AML-193 (cell line): Measurements from ENCODE around the gene PYCR2.
A peak's percentile ranks its signal among the peaks of the same experiment; 100 is the strongest.
"Not testable (repeated sequence)": the region's sequence is repeated elsewhere in the genome, so short reads cannot be mapped to it uniquely, and the experiment has no call there.

Experiments used
- DNase-seq, 2 experiments: peaks; one replicate each; lab custom pipeline; 2025; lab: John Stamatoyannopoulos, UW

Gene PYCR2

GRCh38 chr1:225942574-225942973 is 18.5 kb upstream of the PYCR2 start:
- DNase-seq = no peak

- no peak for DNase-seq
Measured at GRCh38 chr1:225941942-225942222, 17.8 kb upstream of the PYCR2 start.

GRCh38 chr1:225941187-225941941 is 17.3 kb upstream of the PYCR2 start, which contains the start of gene LEFTY2:
TSS of gene LEFTY2 (minus strand) at chr1:225941220. CDS start at chr1:225941140, 80 bp downstream.
- no peak for DNase-seq

- no peak for DNase-seq
Measured at GRCh38 chr1:225940385-225941151, 16.5 kb upstream of the PYCR2 start.

GRCh38 chr1:225939939-225940310 is 15.9 kb upstream of the PYCR2 start:
- not testable (repeated sequence) for DNase-seq

- not testable (repeated sequence) for DNase-seq
Measured at GRCh38 chr1:225939097-225939938, 15.3 kb upstream of the PYCR2 start.

- no peak for DNase-seq
Measured at GRCh38 chr1:225937048-225937968, 13.3 kb upstream of the PYCR2 start.

- no peak for DNase-seq
Measured at GRCh38 chr1:225936523-225936922, 12.5 kb upstream of the PYCR2 start.

- DNase-seq = not testable (repeated sequence)
Measured at GRCh38 chr1:225936086-225936485, 12.0 kb upstream of the PYCR2 start.

- DNase-seq = no peak
Measured at GRCh38 chr1:225934711-225935110, 10.7 kb upstream of the PYCR2 start.

- no peak for DNase-seq
Measured at GRCh38 chr1:225933072-225933471, 9.0 kb upstream of the PYCR2 start.

- no peak for DNase-seq
Measured at GRCh38 chr1:225931270-225932136, 7.5 kb upstream of the PYCR2 start.

GRCh38 chr1:225930566-225930965 is 6.5 kb upstream of the PYCR2 start:
- DNase-seq = no peak

GRCh38 chr1:225929462-225929861 is 5.4 kb upstream of the PYCR2 start:
- not testable (repeated sequence) for DNase-seq

GRCh38 chr1:225928186-225929175 is 4.4 kb upstream of the PYCR2 start:
- no peak for DNase-seq

GRCh38 chr1:225926551-225927113 is 2.6 kb upstream of the PYCR2 start:
- DNase-seq = peak in 1 of 2 experiments; percentile 29

GRCh38 chr1:225923381-225923691 is 714 bp downstream of the PYCR2 start:
- no peak for DNase-seq

GRCh38 chr1:225921734-225922709 is 2.0 kb downstream of the PYCR2 start:
- DNase-seq = no peak
